BLaER1 treated with 17β-estradiol and CSF1 and Interleukin-3, amounts not matched to agents 10 nM and 100 nM (cell line): ENCODE results near the gene TBC1D32.
"Not testable (repeated sequence)": the region's sequence is repeated elsewhere in the genome, so short reads cannot be mapped to it uniquely, and the experiment has no call there.

Experiments used
- H3K27ac ChIP-seq, 11 experiments: shearing (Covaris generic); formaldehyde crosslinking; 2 replicates each; pipeline ENCODE4 v1.8.1; 2022
- H3K27me3 ChIP-seq, 11 experiments: shearing (Covaris generic); formaldehyde crosslinking; 2 replicates each; pipeline ENCODE4 v1.8.1; 2022
- H3K36me3 ChIP-seq, 11 experiments: shearing (Covaris generic); formaldehyde crosslinking; 2 replicates each; pipeline ENCODE4 v1.8.1; 2022
- H3K4me1 ChIP-seq, 10 experiments: shearing (Covaris generic); formaldehyde crosslinking; 2 replicates each; pipeline ENCODE4 v1.8.1; 2022
- H3K4me2 ChIP-seq, 11 experiments: shearing (Covaris generic); formaldehyde crosslinking; 2 replicates each; pipeline ENCODE4 v1.8.1; 2022
- H3K4me3 ChIP-seq, 10 experiments: shearing (Covaris generic); formaldehyde crosslinking; 2 replicates each; pipeline ENCODE4 v1.8.1; 2022
- H3K9ac ChIP-seq, 11 experiments: shearing (Covaris generic); formaldehyde crosslinking; 2 replicates each; pipeline ENCODE4 v1.8.1; 2022
- H3K9me3 ChIP-seq, 11 experiments: shearing (Covaris generic); formaldehyde crosslinking; replicated peaks in 1 of 11; 2 replicates each; pipeline ENCODE4 v1.8.1; 2022
- H4K20me1 ChIP-seq, 11 experiments: shearing (Covaris generic); formaldehyde crosslinking; 2 replicates each; pipeline ENCODE4 v1.8.1; 2022
- Cebpa-rat ChIP-seq, 11 experiments: shearing (Covaris generic); IDR thresholded peaks; 2 replicates each; pipeline ENCODE4 v1.8.1; 2022

Gene TBC1D32

DNA sequence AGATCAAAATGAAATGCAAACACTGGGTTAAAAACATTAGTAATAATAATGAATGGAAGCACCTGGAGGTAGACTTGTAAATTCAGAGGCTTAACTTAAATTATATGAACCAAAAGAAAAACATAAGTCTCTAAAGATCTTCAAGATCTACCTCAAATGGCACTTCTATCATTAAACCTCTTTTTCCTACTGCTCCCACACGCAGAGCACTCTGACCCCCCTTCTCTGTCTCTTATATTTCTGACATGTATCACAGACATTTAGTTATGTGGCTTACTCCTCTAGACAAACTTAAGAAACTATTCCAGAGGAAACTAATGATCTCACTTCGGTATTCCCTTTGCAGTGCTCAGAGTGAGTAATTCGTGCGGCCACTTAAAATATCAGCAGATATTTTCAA is 1.1 kb downstream of the TBC1D32 start:
- TF ChIP-seq Cebpa-rat (IDR thresholded peaks at IDR 0.05) = no peak
- Histone ChIP-seq H4K20me1 (no peaks in the 10 kb centered on the region), H3K9ac (peak overlapping the region in 1 of 11 experiments; percentile 90; a peak in 2 of 22 replicates), H3K4me3 (peak overlapping the region in 5 of 10 experiments; percentile 74 to 85 (median 75); a peak in 6 of 20 replicates), H3K4me2 (peak overlapping the region; percentile 71 to 87 (median 78)), H3K27me3 (no peaks in the 10 kb centered on the region), H3K36me3 (no peaks in the 10 kb centered on the region), H3K9me3 (no peaks in the 10 kb centered on the region), H3K27ac (no peak overlapping the region), H3K4me1 (peaks cover 20 to 38% (median 28%) of the 10 kb centered on the region in 10 experiments)

DNA sequence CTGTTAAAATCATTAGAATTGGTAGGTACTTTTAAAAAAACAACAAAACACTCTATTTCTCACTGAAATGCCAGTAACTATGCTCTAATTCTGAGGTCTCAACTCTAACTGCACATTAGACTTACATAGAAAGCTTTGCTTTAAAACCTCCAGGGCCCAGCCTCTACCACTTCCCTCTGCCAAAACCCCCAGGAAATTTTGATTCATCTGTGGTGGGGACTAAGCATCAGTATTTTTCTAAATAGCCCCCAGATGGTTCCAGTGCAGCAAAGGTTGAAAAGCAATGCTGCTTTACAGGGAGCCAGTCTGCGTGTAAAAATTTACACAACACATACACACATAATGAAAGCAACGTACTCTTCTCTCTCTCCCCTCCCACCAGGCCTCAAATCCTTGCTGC is 3.8 kb downstream of the TBC1D32 start:
- Histone ChIP-seq H3K9me3 (no peaks in the 10 kb centered on the region), H3K9ac (no peak overlapping the region; a peak in 1 of 22 replicates), H3K27ac (no peak overlapping the region), H3K4me3 (no peak overlapping the region), H3K27me3 (no peaks in the 10 kb centered on the region), H3K4me2 (peak overlapping the region in 5 of 11 experiments; percentile 0 to 15 (median 8); a peak in 3 of 22 replicates), H3K36me3 (no peaks in the 10 kb centered on the region), H3K4me1 (peaks cover 20 to 38% (median 28%) of the 10 kb centered on the region in 10 experiments), H4K20me1 (no peaks in the 10 kb centered on the region)
- TF ChIP-seq Cebpa-rat (IDR thresholded peaks at IDR 0.05) = no peak

DNA sequence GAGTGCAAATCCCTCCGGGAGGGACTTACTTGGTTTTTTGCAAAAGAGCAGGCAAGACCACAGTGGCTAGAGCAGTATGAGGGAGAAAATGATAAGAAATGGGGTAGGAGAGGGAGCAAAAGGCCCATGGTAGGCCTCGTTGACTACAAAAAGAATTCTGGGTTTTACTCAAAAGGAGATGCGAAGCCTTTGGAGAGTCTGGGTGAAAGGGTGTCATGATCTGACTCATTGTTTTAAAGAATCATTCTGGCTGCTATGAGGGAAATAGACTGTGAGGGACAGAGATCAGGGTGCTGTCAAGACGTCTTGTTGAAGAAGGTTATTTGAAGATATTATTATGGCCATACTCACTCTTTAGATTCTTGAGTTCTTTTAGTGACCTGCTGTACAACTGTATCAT is 13.0 kb downstream of the TBC1D32 start:
- no peak overlapping the region for H3K9ac ChIP-seq
- no peak overlapping the region for H3K4me3 ChIP-seq
- no peak overlapping the region for H3K4me2 ChIP-seq
- H3K36me3 ChIP-seq = peaks cover 0 to 22% (median 13%) of the 10 kb centered on the region in 11 experiments; a peak in 12 of 22 replicates
- H3K27me3 ChIP-seq = no peaks in the 10 kb centered on the region
- TF ChIP-seq Cebpa-rat (IDR thresholded peaks at IDR 0.05) = no peak
- no peaks in the 10 kb centered on the region for H4K20me1 ChIP-seq
- no peaks in the 10 kb centered on the region for H3K4me1 ChIP-seq
- no peaks in the 10 kb centered on the region for H3K9me3 ChIP-seq
- no peak overlapping the region for H3K27ac ChIP-seq

DNA sequence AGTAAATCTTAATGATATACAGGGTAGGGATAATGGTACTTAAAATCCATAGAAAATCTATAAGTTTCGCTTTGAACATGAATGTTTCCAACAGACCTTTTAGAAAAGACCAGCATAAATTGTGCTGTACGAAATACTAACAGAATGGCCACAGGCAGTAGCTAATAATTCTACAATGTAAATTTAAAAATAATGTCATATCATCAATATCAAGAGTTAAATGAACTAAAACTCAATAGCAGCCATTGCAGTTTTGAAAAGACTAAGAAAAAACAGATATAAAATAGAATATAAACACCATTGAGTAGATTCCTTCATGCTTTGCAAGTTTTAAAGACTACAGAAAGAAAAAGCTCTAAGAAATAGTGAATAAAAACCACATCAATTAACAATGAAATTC is 14.7 kb downstream of the TBC1D32 start:
- Histone ChIP-seq H3K27me3 (no peaks in the 10 kb centered on the region), H3K4me3 (no peak overlapping the region), H3K27ac (no peak overlapping the region), H4K20me1 (no peaks in the 10 kb centered on the region), H3K4me1 (no peaks in the 10 kb centered on the region), H3K9me3 (no peaks in the 10 kb centered on the region), H3K36me3 (peaks cover 0 to 23% (median 13%) of the 10 kb centered on the region in 11 experiments; a peak in 12 of 22 replicates), H3K4me2 (no peak overlapping the region), H3K9ac (no peak overlapping the region)
- no peak for TF ChIP-seq Cebpa-rat (IDR thresholded peaks at IDR 0.05)

DNA sequence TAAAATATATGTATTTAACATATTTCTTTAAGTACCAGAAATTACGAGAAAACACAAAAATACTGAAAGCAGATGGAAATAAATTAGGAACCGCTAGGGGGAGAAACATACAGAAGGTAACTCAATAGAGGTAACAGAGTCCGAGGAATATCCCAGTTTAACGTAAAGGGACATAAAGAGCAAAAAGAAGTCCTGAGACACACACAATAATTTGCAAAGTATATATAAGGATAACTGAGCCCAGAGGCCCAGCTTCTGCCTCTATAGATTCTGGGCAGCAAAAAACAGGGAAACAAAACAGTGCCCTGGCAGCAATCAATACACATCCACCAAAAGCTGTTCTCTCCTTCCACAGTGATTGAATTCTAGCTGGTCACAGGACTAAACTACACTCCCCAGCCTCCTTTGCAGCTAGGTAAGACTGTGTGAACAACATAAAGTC is 15.1 kb downstream of the TBC1D32 start:
- Histone ChIP-seq H3K4me2 (no peak overlapping the region), H4K20me1 (no peaks in the 10 kb centered on the region), H3K27ac (no peak overlapping the region), H3K9me3 (no peaks in the 10 kb centered on the region), H3K9ac (no peak overlapping the region), H3K4me1 (no peaks in the 10 kb centered on the region), H3K36me3 (peaks cover 0 to 23% (median 13%) of the 10 kb centered on the region in 11 experiments; a peak in 12 of 22 replicates), H3K27me3 (no peaks in the 10 kb centered on the region), H3K4me3 (no peak overlapping the region)
- no peak for TF ChIP-seq Cebpa-rat (IDR thresholded peaks at IDR 0.05)

DNA sequence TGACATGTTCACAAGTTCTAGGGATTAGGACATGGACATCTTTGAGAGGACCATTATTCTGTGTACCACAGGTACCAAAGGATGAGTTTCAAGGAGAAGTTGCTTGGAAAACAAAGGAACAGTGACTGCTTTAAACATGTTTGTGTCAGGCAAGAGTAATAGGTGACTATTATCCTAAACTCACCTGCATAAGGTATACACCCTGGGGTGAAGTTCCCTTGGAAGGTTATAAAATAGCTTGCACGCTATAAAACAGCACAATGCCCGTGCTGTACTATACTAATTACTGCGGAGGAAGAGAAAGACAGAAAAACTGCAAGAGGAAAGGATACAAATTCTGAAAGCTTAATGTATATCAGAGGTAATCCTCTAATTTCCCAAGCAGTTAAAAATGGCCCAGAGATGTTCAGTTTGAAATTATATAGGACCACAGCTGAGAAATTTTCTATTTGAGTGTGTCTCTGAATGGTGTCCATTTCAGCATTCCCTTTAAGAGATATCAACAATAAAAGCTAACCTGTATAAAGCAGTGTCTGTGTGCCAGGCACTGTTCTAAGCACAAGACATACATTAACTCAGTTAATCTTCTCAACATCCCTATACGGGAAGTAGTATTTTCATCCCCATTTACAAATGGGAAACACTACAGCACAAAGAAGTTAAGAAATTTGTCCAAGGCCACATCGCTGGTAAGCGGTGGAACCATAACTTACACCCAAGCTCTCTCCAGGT is 19.7 kb downstream of the TBC1D32 start:
- H3K9me3 ChIP-seq = 0 out of 22 replicates have a peak, but pooled peaks cover 0 to 3% (median 0%) of the 10 kb centered on the region in 11 experiments

DNA sequence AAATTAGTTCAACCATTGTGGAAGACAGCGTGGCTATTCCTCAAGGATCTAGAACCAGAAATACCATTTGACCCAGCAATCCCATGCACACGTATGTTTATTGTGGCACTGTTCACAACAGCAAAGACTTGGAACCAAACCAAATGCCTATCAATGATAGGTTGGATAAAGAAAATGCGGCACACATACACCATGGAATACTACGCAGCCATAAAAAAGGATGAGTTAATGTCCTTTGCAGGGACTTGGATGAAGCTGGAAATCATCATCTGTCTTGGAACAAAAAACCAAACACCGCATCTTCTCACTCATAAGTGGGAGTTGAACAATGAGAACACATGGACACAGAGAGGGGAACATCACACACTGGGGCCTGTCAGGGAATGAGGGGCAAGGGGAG is 22.5 kb downstream of the TBC1D32 start:
- H3K9ac ChIP-seq, H3K4me3 ChIP-seq, H3K4me2 ChIP-seq, H3K27me3 ChIP-seq, H3K27ac ChIP-seq, H4K20me1 ChIP-seq, H3K9me3 ChIP-seq: not testable (repeated sequence)
- Histone ChIP-seq H3K36me3 (peaks cover 0 to 20% (median 12%) of the 10 kb centered on the region in 11 experiments; a peak in 10 of 22 replicates), H3K4me1 (peaks cover 0 to 11% (median 8%) of the 10 kb centered on the region in 10 experiments; a peak in 10 of 20 replicates)

More for the DNA sequence above, 19.7 kb downstream of the TBC1D32 start:
- no peak for TF ChIP-seq Cebpa-rat (IDR thresholded peaks at IDR 0.05)
- Histone ChIP-seq H3K4me2 (no peak overlapping the region), H3K36me3 (peaks cover 0 to 21% (median 19%) of the 10 kb centered on the region in 11 experiments; a peak in 11 of 22 replicates), H3K9ac (no peak overlapping the region), H3K4me1 (no peaks in the 10 kb centered on the region), H3K27ac (no peak overlapping the region), H4K20me1 (no peaks in the 10 kb centered on the region), H3K4me3 (no peak overlapping the region), H3K27me3 (no peaks in the 10 kb centered on the region)

DNA sequence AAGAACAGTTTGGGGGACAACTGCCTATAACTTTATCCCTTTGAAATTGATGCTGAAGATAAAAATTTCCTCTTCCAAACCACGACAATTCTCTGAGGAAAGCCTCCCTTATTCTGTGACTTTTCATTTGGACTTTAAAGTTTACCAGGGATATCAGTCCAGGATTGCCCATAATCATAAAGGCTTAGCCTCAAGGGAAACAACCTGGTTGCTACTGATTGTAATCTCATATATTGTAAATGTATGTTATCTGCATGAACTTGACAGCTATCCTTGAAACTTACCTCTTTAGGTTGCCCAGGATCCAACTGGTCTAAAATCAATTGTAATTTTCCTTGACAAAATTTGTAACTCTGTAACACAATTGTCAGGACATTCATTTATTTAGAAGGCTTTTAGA is 23.8 kb downstream of the TBC1D32 start:
- Histone ChIP-seq H3K27ac (no peak overlapping the region), H3K4me2 (no peak overlapping the region), H3K27me3 (no peaks in the 10 kb centered on the region), H3K9ac (no peak overlapping the region), H3K9me3 (0 out of 22 replicates have a peak, but pooled peaks cover 0 to 3% (median 0%) of the 10 kb centered on the region in 11 experiments), H3K36me3 (peaks cover 0 to 14% (median 8%) of the 10 kb centered on the region in 11 experiments; a peak in 8 of 22 replicates), H3K4me3 (no peak overlapping the region), H3K4me1 (peaks cover 0 to 11% (median 8%) of the 10 kb centered on the region in 10 experiments; a peak in 10 of 20 replicates), H4K20me1 (no peaks in the 10 kb centered on the region)
- TF ChIP-seq Cebpa-rat (IDR thresholded peaks at IDR 0.05) = no peak

DNA sequence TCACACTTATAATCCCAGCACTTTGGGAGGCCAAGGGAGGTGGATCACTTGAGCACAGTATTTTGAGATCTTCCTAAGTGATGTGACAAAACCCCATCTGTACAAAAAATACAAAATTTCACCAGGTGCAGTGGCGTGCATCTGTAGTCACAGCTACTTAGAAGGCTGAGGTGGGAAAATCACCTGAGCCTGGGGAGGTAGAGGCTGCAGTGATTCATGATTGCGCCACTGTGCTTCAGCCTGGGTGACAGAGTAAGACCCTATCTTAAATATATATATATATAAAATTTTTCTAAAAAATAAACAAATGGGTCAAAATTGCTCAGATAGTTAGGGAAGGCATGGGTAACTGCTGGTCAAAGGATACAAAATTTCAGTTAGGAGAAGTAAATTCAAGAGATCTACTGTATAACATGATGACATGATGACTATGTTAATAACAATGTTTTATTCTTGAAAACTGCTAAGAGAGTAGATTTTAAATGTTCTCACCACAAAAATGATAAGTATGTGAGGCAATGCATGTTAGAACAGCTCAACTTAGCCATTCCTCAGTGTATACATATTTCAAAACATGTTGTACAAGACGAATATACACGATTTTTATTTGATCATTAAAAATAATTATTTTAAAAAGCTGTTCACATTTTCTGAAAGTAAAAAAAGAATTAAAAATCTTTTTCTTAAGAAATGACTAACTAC is 24.4 kb downstream of the TBC1D32 start:
- TF ChIP-seq Cebpa-rat (IDR thresholded peaks at IDR 0.05) = no peak
- no peaks in the 10 kb centered on the region for H3K27me3 ChIP-seq
- peaks cover 0 to 11% (median 8%) of the 10 kb centered on the region in 10 experiments; a peak in 10 of 20 replicates for H3K4me1 ChIP-seq
- no peak overlapping the region for H3K4me2 ChIP-seq
- peaks cover 0 to 14% (median 8%) of the 10 kb centered on the region in 11 experiments; a peak in 8 of 22 replicates for H3K36me3 ChIP-seq
- no peak overlapping the region for H3K4me3 ChIP-seq
- 0 out of 22 replicates have a peak, but pooled peaks cover 0 to 3% (median 0%) of the 10 kb centered on the region in 11 experiments for H3K9me3 ChIP-seq
- H3K9ac ChIP-seq = no peak overlapping the region
- no peak overlapping the region for H3K27ac ChIP-seq
- H4K20me1 ChIP-seq = no peaks in the 10 kb centered on the region
